ENCODE data around the gene PDZD4.

Gene PDZD4

GRCh38 chrX:153792368-153792767, 38.0 kb downstream of the PDZD4 start:
- H3K27ac ChIP-seq: no peak overlapping the region
- no peak for TF ChIP-seq CTCF (conservative IDR thresholded peaks at IDR 0.05)

- no peak for TF ChIP-seq CTCF (conservative IDR thresholded peaks at IDR 0.05)
- no peak overlapping the region for H3K27ac ChIP-seq
Measured at GRCh38 chrX:153791104-153791852, 39.1 kb downstream of the PDZD4 start.

GRCh38 chrX:153789654-153790053, 40.7 kb downstream of the PDZD4 start:
- no peak for TF ChIP-seq CTCF (conservative IDR thresholded peaks at IDR 0.05)
- H3K27ac ChIP-seq: no peak overlapping the region

- TF ChIP-seq CTCF (conservative IDR thresholded peaks at IDR 0.05): no peak
- no peak overlapping the region for H3K27ac ChIP-seq
Measured at GRCh38 chrX:153786669-153787068, 43.7 kb downstream of the PDZD4 start.

GRCh38 chrX:153784325-153784967, 45.9 kb downstream of the PDZD4 start:
- no peak overlapping the region for H3K27ac ChIP-seq
- TF ChIP-seq CTCF (conservative IDR thresholded peaks at IDR 0.05): no peak

- no peak for TF ChIP-seq CTCF (conservative IDR thresholded peaks at IDR 0.05)
- H3K27ac ChIP-seq: no peak overlapping the region
Measured at GRCh38 chrX:153783378-153784013, 46.8 kb downstream of the PDZD4 start.

- no peak for TF ChIP-seq CTCF (conservative IDR thresholded peaks at IDR 0.05)
- no peak overlapping the region for H3K27ac ChIP-seq
Measured at GRCh38 chrX:153782871-153783270, 47.5 kb downstream of the PDZD4 start.

All from VCaP (cell line).